SIG-M5 treated with dmso at 0.1 percent for 504 hours (cell line): ENCODE measurements around the gene ADAM23.

Source experiments
- DNase-seq: peaks from one replicate; lab custom pipeline; 2025; ENCODE audit not compliant: unreplicated experiment; lab: John Stamatoyannopoulos, UW

Gene ADAM23

GRCh38 chr2:206442474-206442832 lies 879 bp upstream of the ADAM23 start:
- peak; percentile 58 for DNase-seq

GRCh38 chr2:206443735-206444527 lies 599 bp downstream of the ADAM23 start:
- DNase-seq, result no peak

- no peak for DNase-seq
Observed at GRCh38 chr2:206445948-206446347, 2.6 kb downstream of the ADAM23 start.

- no peak for DNase-seq
Observed at GRCh38 chr2:206452242-206452641, 8.9 kb downstream of the ADAM23 start.

- DNase-seq, result no peak
Observed at GRCh38 chr2:206452750-206453149, 9.4 kb downstream of the ADAM23 start.

GRCh38 chr2:206456078-206456754 lies 12.9 kb downstream of the ADAM23 start:
- DNase-seq, result no peak

GRCh38 chr2:206457188-206457634 lies 13.9 kb downstream of the ADAM23 start:
- DNase-seq, result peak; percentile 13

GRCh38 chr2:206462240-206462854 lies 19.0 kb downstream of the ADAM23 start:
- no peak for DNase-seq

- DNase-seq, result no peak
Observed at GRCh38 chr2:206463685-206464084, 20.4 kb downstream of the ADAM23 start.

GRCh38 chr2:206464597-206464996 lies 21.3 kb downstream of the ADAM23 start:
- DNase-seq, result no peak

- DNase-seq, result no peak
Observed at GRCh38 chr2:206471524-206472062, 28.3 kb downstream of the ADAM23 start.

GRCh38 chr2:206472094-206472493 lies 28.8 kb downstream of the ADAM23 start:
- DNase-seq, result no peak

- no peak for DNase-seq
Observed at GRCh38 chr2:206474099-206474498, 30.8 kb downstream of the ADAM23 start.

- no peak for DNase-seq
Observed at GRCh38 chr2:206477296-206477695, 34.0 kb downstream of the ADAM23 start.

- DNase-seq, result no peak
Observed at GRCh38 chr2:206478340-206478739, 35.0 kb downstream of the ADAM23 start.

GRCh38 chr2:206480161-206480560 lies 36.8 kb downstream of the ADAM23 start:
- DNase-seq, result no peak

- DNase-seq, result no peak
Observed at GRCh38 chr2:206480620-206481019, 37.3 kb downstream of the ADAM23 start.

GRCh38 chr2:206481056-206481455 lies 37.7 kb downstream of the ADAM23 start:
- DNase-seq, result no peak

GRCh38 chr2:206482123-206482522 lies 38.8 kb downstream of the ADAM23 start:
- no peak for DNase-seq

GRCh38 chr2:206482633-206483032 lies 39.3 kb downstream of the ADAM23 start:
- DNase-seq, result no peak

GRCh38 chr2:206488053-206488452 lies 44.7 kb downstream of the ADAM23 start:
- no peak for DNase-seq

- DNase-seq, result no peak
Observed at GRCh38 chr2:206488623-206489022, 45.3 kb downstream of the ADAM23 start.
